ENCODE results near the gene MYT1. TPM values are rescaled to one million over a fixed set of nuclear protein-coding genes. Genes with fewer than 3 reads are reported as not detected.

MYT1 gene
- total and polyA plus RNA-seq, 2 of the 13 experiments (the other 11 are each of a cell fraction or from before 2014, with no cell fraction given) = 0.58 to 2.5 TPM

GRCh38 chr20:64255361-64256281 lies 91.4 kb downstream of the MYT1 start, which contains the start of gene PCMTD2 (continued):
- 0 out of 2 replicates have a peak, but pooled peaks have one; percentile 88 for TF ChIP-seq NFAT5 (CRISPR knock-in tag; IDR thresholded peaks at IDR 0.05)
- no peak for TF ChIP-seq PHB2 (IDR thresholded peaks at IDR 0.05; ENCODE audit: partially characterized antibody)
- TF ChIP-seq CEBPB (IDR thresholded peaks at IDR 0.05; ENCODE audit: borderline replicate concordance, low read depth, low read length) = no peak
- TF ChIP-seq ZNF619 (CRISPR knock-in tag; IDR thresholded peaks at IDR 0.05) = peak; percentile 96
- no peak for TF ChIP-seq HMG20A (CRISPR knock-in tag; IDR thresholded peaks at IDR 0.05; ENCODE audit: borderline replicate concordance)
- TF ChIP-seq ZNF276 (CRISPR knock-in tag; IDR thresholded peaks at IDR 0.05; ENCODE audit: low read depth) = peak; percentile 88
- TF ChIP-seq TBX2 (CRISPR knock-in tag; IDR thresholded peaks at IDR 0.05; ENCODE audit: borderline replicate concordance) = peak; percentile 96
- no peak for TF ChIP-seq ZNF7 (CRISPR knock-in tag; IDR thresholded peaks at IDR 0.05)
- TF ChIP-seq THAP9 (CRISPR knock-in tag; IDR thresholded peaks at IDR 0.05; ENCODE audit: borderline replicate concordance) = peak; percentile 43; the same call in 1 of the 2 replicates
- TF ChIP-seq EHMT2 (IDR thresholded peaks at IDR 0.05; ENCODE audit: borderline replicate concordance, low read depth, low read length) = no peak
- peak; percentile 90; the same call in 1 of the 2 replicates for TF ChIP-seq ZNF33B (CRISPR knock-in tag; IDR thresholded peaks at IDR 0.05)
- no peak for TF ChIP-seq SATB2 (CRISPR knock-in tag; IDR thresholded peaks at IDR 0.05)
- TF ChIP-seq SP2 (CRISPR knock-in tag; IDR thresholded peaks at IDR 0.05) = no peak; the same call in 1 of the 2 replicates
- TF ChIP-seq CREB3 (CRISPR knock-in tag; IDR thresholded peaks at IDR 0.05) = no peak
- TF ChIP-seq MXI1 (IDR thresholded peaks at IDR 0.05; ENCODE audit: borderline replicate concordance, low read depth, low read length) = peak; percentile 80; the same call in 1 of the 3 replicates
- no peak for TF ChIP-seq MTF1 (CRISPR knock-in tag; IDR thresholded peaks at IDR 0.05)
- TF ChIP-seq MIXL1 (CRISPR knock-in tag; IDR thresholded peaks at IDR 0.05) = peak; percentile 8; the same call in 1 of the 2 replicates
- TF ChIP-seq XBP1 (CRISPR knock-in tag; IDR thresholded peaks at IDR 0.05) = no peak
- no peak for TF ChIP-seq CCAR2 (optimal IDR thresholded peaks at IDR 0.05; ENCODE audit: low read depth, low read length)

All from HepG2 (cell line).